Measurements from ENCODE around the gene FSTL1.

FSTL1 gene

DNA sequence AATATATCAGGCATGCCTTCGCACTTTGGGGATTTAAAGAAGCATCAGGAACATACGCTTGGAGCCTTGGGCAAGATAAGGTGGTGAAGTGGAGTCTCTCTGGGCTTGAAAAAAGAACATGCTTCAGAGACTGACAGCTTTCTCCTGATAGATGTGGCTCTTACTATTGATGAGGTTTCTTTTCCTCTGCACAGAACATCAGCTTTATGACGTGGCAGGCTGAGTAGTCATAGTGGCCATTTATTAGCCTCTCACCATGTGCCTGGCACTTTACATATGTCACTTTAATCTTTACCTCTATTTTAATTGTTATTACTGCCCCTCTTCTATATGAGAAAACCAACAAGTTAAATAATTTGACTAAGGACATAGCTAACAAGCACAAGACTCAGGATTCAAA, 82.6 kb downstream of the FSTL1 start:
- TF ChIP-seq, protein P1, sequence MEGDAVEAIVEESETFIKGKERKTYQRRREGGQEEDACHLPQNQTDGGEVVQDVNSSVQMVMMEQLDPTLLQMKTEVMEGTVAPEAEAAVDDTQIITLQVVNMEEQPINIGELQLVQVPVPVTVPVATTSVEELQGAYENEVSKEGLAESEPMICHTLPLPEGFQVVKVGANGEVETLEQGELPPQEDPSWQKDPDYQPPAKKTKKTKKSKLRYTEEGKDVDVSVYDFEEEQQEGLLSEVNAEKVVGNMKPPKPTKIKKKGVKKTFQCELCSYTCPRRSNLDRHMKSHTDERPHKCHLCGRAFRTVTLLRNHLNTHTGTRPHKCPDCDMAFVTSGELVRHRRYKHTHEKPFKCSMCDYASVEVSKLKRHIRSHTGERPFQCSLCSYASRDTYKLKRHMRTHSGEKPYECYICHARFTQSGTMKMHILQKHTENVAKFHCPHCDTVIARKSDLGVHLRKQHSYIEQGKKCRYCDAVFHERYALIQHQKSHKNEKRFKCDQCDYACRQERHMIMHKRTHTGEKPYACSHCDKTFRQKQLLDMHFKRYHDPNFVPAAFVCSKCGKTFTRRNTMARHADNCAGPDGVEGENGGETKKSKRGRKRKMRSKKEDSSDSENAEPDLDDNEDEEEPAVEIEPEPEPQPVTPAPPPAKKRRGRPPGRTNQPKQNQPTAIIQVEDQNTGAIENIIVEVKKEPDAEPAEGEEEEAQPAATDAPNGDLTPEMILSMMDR (conservative IDR thresholded peaks at IDR 0.05; ENCODE audit: control insufficient read depth, insufficient read depth, low read depth, low read length) = no peak
- H3K4me3 ChIP-seq (ENCODE audit: control insufficient read depth, low read depth, low read length) = no peak overlapping the region
- DNase-seq (ENCODE audit: low read depth) = no peak

DNA sequence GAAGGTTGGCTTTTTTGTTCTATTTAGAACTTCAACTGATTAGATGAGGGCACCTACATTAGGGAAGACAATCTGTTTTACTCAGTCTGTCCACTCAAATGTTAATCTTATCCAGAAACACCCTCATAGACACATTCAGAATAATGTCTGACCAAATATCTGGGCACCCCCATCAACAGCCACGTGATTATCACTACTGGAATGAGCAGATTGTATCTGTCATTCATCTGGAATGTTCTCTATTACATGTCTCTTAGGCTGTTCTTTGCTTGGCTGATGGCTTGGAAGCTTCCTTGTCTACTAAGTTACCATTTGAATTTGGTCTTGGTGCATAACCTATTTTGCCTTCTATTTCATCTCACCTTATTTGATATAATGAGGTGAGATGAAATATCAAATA, 86.0 kb downstream of the FSTL1 start:
- peak; percentile 33 for DNase-seq (ENCODE audit: low read depth)
- TF ChIP-seq, protein P1 (conservative IDR thresholded peaks at IDR 0.05; ENCODE audit: control insufficient read depth, insufficient read depth, low read depth, low read length) = no peak
- H3K4me3 ChIP-seq (ENCODE audit: control insufficient read depth, low read depth, low read length) = no peak overlapping the region

DNA sequence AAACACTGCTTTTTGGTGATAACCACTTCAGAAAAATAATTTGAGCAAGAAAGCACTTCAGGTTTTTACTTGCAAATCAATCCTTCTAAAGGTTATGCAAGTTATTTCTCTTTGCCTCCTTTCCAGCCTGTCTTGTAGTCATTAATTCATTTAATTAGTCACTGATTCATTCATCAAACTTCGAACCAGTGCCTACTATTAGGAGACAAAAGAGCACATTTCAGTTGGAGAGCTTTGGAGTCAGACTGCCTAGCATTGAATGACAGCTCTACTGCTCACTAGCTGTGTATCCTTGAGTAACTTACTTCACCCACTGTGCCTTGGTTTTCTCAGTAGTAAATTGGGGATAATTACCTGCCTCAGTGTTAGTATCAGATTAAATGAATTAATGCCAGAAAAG, 86.7 kb downstream of the FSTL1 start:
- TF ChIP-seq, protein P1 (conservative IDR thresholded peaks at IDR 0.05; ENCODE audit: control insufficient read depth, insufficient read depth, low read depth, low read length) = no peak
- DNase-seq (ENCODE audit: low read depth) = no peak
- H3K4me3 ChIP-seq (ENCODE audit: control insufficient read depth, low read depth, low read length) = no peak overlapping the region

DNA sequence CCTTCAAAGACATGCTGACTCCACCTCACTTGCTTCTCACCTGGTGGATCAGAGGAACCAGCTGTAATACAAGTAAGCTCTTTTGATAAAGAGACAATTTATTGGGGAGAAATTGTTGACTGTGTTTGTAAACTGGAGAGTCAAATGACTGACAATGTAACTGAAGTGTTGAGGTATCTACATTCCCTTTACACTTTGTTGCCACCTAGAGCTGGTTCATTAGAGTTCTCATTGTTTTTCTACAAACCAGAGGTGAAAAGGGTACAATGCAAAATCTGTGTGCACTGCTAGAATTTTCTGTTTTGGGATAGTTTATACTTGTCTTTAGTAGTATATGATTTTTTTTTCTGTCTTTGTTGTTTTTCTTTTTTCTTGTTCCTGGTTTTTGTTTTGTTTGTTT, 93.0 kb downstream of the FSTL1 start:
- TF ChIP-seq, protein P1 (conservative IDR thresholded peaks at IDR 0.05; ENCODE audit: control insufficient read depth, insufficient read depth, low read depth, low read length) = no peak
- DNase-seq (ENCODE audit: low read depth) = no peak
- H3K4me3 ChIP-seq (ENCODE audit: control insufficient read depth, low read depth, low read length) = no peak overlapping the region

DNA sequence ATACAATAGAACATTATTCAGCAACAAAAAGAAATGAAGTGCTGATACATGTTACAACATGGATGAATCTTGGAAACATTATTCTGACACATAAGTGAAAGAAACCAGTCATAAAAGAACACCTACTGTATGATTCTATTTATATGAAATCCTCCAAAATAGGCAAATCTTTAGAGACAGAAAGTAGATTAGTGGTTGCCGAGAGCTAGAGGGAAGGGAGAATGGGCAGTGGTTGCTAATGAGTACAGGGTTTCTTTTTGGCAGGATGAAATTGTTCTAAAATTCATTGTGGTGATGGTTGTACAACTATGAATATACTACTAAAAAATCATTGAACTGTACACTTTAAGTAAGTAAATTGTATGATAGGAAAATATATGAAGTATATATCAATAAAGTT, 95.3 kb downstream of the FSTL1 start:
- TF ChIP-seq, protein P1 (conservative IDR thresholded peaks at IDR 0.05; ENCODE audit: control insufficient read depth, insufficient read depth, low read depth, low read length) = no peak
- no peak for DNase-seq (ENCODE audit: low read depth)

DNA sequence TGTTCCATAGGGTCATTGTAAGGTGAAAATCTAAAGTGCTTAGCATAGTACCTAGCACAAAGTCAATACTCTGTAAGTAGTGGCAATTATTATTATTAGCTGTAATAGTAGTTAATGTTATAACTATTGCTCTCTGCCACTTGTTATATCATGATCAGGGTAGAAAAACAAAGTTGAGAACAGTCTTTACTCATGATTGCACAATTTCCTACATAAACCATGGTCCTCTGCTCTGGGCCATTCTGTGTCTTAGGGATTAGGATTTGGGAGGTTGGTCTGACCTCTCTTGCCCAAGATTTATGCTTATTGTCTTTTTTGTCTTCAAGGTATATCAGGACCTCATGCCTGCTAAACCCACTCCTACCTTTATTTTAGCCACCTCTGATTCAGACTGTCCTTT, 97.3 kb downstream of the FSTL1 start:
- DNase-seq (ENCODE audit: low read depth) = no peak
- TF ChIP-seq, protein P1 (conservative IDR thresholded peaks at IDR 0.05; ENCODE audit: control insufficient read depth, insufficient read depth, low read depth, low read length) = no peak
- no peak overlapping the region for H3K4me3 ChIP-seq (ENCODE audit: control insufficient read depth, low read depth, low read length)

More for the DNA sequence above, 95.3 kb downstream of the FSTL1 start:
- H3K4me3 ChIP-seq (ENCODE audit: control insufficient read depth, low read depth, low read length) = no peak overlapping the region

DNA sequence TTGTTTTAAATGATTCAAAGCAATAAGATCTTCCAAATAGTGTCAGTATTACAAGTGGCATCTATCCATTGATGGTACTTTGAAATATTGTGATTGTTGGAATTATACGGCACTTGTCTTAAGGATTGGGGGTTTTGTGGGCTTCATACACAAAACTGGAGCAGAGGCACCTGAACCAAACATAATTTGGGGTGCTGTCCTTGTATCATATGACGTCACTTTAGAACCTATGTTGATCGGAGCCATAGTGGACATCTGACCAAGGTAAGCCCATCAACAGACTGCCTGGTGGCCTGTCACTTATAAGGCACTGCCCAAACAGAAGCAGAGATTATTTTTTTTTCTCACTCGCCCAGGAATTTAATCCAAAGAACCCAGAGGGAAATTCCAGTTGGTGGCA, 98.8 kb downstream of the FSTL1 start:
- no peak for DNase-seq (ENCODE audit: low read depth)
- TF ChIP-seq, protein P1 (conservative IDR thresholded peaks at IDR 0.05; ENCODE audit: control insufficient read depth, insufficient read depth, low read depth, low read length) = no peak
- H3K4me3 ChIP-seq (ENCODE audit: control insufficient read depth, low read depth, low read length) = no peak overlapping the region
